KG1 (cell line): ENCODE results near the gene GPC5.
"Not testable (repeated sequence)": the region's sequence is repeated elsewhere in the genome, so short reads cannot be mapped to it uniquely, and the experiment has no call there.

ENCODE experiments used
- DNase-seq: peaks from one replicate; lab custom pipeline; 2025; lab: John Stamatoyannopoulos, UW

The GPC5 gene

GRCh38 chr13:92656648-92657047 is 1258.2 kb downstream of the GPC5 start:
- DNase-seq, result no peak

GRCh38 chr13:92657565-92657964 is 1259.1 kb downstream of the GPC5 start:
- no peak for DNase-seq

GRCh38 chr13:92658293-92658692 is 1259.9 kb downstream of the GPC5 start:
- no peak for DNase-seq

- DNase-seq, result no peak
These were observed 1263.0 kb downstream of the GPC5 start for GRCh38 chr13:92661406-92661805.

- no peak for DNase-seq
These were observed 1269.7 kb downstream of the GPC5 start for GRCh38 chr13:92668157-92668556.

GRCh38 chr13:92670096-92670495 is 1271.7 kb downstream of the GPC5 start:
- no peak for DNase-seq

GRCh38 chr13:92671821-92672220 is 1273.4 kb downstream of the GPC5 start:
- DNase-seq, result no peak

- DNase-seq, result no peak
These were observed 1277.8 kb downstream of the GPC5 start for GRCh38 chr13:92676246-92676645.

GRCh38 chr13:92677571-92677970 is 1279.2 kb downstream of the GPC5 start:
- DNase-seq, result no peak

- no peak for DNase-seq
These were observed 1281.2 kb downstream of the GPC5 start for GRCh38 chr13:92679602-92680001.

- DNase-seq, result no peak
These were observed 1282.8 kb downstream of the GPC5 start for GRCh38 chr13:92681239-92681638.

- no peak for DNase-seq
These were observed 1284.6 kb downstream of the GPC5 start for GRCh38 chr13:92682832-92683517.

- no peak for DNase-seq
These were observed 1295.6 kb downstream of the GPC5 start for GRCh38 chr13:92694047-92694446.

GRCh38 chr13:92695827-92696226 is 1297.4 kb downstream of the GPC5 start:
- DNase-seq, result not testable (repeated sequence)

- DNase-seq, result no peak
These were observed 1318.3 kb downstream of the GPC5 start for GRCh38 chr13:92716749-92717148.

GRCh38 chr13:92717857-92718256 is 1319.4 kb downstream of the GPC5 start:
- DNase-seq, result no peak

GRCh38 chr13:92719868-92720267 is 1321.4 kb downstream of the GPC5 start:
- DNase-seq, result no peak

GRCh38 chr13:92721620-92722019 is 1323.2 kb downstream of the GPC5 start:
- DNase-seq, result no peak

GRCh38 chr13:92727118-92727517 is 1328.7 kb downstream of the GPC5 start:
- no peak for DNase-seq

GRCh38 chr13:92734068-92734467 is 1335.6 kb downstream of the GPC5 start:
- no peak for DNase-seq

GRCh38 chr13:92734545-92734944 is 1336.1 kb downstream of the GPC5 start:
- no peak for DNase-seq

GRCh38 chr13:92735909-92736308 is 1337.5 kb downstream of the GPC5 start:
- no peak for DNase-seq

- DNase-seq, result no peak
These were observed 1340.9 kb downstream of the GPC5 start for GRCh38 chr13:92739306-92739818.

GRCh38 chr13:92743992-92744391 is 1345.6 kb downstream of the GPC5 start:
- DNase-seq, result no peak
